AG10803 (cell line): ENCODE data around the gene SIGLEC10.
"Not testable (repeated sequence)": the region's sequence is repeated elsewhere in the genome, so short reads cannot be mapped to it uniquely, and the experiment has no call there.

Experiments used
- DNase-seq: peaks from one replicate; pipeline ENCODE4 v3.0.0; 2010; ENCODE audit warnings: low read depth
- H3K4me3 ChIP-seq: 2 replicates; pipeline ENCODE4 v1.5.1; 2011; ENCODE audit warnings: mild to moderate bottlenecking, low read length, control low read depth
- TF ChIP-seq, protein P1 (sequence below): conservative IDR thresholded peaks from 2 replicates; pipeline ENCODE4 v1.5.1; 2011; ENCODE audit warnings: mild to moderate bottlenecking, low read length, control low read depth, inconsistent platforms

SIGLEC10 gene

DNA sequence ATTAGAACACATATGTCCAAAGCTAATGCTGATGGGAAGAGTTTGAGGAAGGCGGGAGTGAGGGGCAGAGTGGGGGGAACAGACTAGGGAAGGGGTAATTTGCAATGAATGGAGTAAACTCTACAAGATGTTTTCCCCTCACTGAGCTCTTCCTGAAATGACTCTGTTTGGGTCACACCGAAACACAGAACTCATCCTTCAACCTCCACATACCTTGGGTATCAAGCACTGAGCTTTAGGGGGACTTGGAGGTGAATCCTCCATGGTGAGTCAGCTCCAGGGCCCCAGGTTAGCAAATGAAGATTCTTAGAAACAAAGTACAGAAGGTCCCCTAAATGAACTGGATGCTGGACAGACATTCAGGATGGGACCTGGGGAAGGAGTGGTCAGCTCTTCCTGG, 1.3 kb upstream of the SIGLEC10 start:
- H3K4me3 ChIP-seq: no peak overlapping the region
- no peak for DNase-seq
- TF ChIP-seq, protein P1, sequence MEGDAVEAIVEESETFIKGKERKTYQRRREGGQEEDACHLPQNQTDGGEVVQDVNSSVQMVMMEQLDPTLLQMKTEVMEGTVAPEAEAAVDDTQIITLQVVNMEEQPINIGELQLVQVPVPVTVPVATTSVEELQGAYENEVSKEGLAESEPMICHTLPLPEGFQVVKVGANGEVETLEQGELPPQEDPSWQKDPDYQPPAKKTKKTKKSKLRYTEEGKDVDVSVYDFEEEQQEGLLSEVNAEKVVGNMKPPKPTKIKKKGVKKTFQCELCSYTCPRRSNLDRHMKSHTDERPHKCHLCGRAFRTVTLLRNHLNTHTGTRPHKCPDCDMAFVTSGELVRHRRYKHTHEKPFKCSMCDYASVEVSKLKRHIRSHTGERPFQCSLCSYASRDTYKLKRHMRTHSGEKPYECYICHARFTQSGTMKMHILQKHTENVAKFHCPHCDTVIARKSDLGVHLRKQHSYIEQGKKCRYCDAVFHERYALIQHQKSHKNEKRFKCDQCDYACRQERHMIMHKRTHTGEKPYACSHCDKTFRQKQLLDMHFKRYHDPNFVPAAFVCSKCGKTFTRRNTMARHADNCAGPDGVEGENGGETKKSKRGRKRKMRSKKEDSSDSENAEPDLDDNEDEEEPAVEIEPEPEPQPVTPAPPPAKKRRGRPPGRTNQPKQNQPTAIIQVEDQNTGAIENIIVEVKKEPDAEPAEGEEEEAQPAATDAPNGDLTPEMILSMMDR: no peak

DNA sequence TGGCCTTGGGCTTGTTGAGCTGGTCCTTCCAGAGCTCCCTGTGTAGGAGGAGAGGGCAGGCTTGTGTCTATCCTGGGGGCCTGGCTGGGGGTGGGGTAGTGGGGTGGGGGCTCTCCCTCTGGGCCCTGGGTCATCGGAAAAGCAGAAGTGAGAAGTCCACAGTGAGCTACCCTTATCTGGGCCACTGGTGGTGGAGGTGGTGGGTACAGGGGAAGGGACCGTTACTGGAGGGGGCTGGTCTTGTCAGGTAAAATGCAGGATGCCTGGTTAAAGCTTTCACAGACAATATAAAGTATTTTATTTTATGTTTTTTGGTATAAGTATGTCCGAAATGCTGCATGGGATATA, 342 bp upstream of the SIGLEC10 start:
- no peak for DNase-seq
- TF ChIP-seq, protein P1: no peak
- H3K4me3 ChIP-seq: no peak overlapping the region

DNA sequence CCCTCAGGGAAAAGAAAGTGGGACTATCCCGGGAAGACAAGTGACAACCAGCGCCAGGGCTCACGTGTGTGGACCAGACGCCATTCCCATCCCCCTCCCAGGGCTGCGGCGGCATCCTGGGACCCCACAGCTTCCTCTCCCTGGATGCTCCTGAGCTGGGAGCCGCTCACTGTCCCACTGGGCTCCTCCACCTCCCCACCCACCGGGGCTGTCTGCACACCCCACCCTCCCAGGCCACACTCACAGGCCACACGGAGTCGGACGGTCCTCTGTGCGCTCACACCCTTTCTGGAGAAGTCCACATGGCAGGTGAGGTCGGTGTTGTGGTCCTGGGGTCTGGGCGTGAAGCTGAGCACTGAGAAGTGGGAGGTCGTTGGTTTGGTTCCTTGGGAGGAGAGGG, 1.0 kb downstream of the SIGLEC10 start:
- not testable (repeated sequence) for H3K4me3 ChIP-seq, DNase-seq

DNA sequence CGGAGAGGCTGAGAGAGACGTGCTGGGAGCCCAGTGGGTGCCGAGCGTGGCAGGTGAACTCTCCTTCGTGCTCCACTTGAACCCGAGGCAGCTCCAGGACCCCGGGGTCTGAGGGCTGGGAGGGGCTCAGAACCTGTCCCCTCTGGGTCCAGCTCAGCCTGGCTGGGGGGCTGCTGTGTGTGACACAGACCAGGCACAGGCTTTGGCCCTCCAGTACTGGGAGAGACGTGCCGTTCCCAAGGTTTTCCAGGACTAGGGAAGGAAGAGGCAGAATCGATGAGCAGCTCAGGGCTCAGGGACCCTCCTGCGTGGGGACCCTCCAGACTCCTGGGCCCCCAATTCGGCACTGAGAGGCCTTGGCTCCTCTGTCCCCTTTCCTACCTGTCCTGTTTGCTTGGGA, 2.3 kb downstream of the SIGLEC10 start:
- H3K4me3 ChIP-seq: no peak overlapping the region
- TF ChIP-seq, protein P1: no peak
- no peak for DNase-seq

DNA sequence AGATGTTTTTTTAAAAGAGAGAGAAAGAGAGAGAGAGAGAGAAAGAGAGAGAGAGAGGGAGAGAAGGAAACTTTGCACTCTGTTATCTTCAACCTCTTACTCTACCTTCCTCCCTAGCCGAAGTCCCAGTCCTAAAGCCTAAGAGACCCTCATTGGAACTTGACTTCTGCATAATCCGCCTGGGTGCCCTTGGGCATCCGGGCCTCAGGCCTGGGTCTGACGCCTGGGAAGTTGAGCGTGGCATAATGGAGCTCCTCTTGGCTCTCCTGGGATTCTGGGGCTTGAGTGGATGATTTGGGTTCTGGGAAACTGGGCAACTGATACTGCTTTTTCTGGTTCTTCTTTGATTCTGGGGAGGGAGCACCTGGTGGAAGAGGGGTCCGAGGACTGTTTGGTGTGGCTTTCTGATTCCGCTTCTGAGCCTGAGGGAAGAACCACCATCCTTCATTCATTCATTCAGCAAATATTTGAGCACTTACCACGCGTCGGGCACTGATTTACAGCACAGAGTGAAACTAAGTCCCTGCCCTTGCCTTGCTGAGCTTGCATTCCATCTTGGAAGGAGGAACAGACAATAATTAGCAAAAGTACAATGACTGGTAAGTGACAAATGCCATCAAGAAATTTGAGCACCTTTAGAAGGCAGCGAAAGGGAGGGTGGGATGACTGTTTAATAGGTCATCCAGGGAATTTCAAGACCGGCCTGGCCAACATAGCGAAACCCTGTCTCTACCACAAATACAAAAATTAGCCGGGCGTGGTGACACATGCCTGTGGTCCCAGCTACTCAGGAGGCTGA, 6.3 kb downstream of the SIGLEC10 start:
- no peak for DNase-seq
- TF ChIP-seq, protein P1: no peak
- H3K4me3 ChIP-seq: no peak overlapping the region

DNA sequence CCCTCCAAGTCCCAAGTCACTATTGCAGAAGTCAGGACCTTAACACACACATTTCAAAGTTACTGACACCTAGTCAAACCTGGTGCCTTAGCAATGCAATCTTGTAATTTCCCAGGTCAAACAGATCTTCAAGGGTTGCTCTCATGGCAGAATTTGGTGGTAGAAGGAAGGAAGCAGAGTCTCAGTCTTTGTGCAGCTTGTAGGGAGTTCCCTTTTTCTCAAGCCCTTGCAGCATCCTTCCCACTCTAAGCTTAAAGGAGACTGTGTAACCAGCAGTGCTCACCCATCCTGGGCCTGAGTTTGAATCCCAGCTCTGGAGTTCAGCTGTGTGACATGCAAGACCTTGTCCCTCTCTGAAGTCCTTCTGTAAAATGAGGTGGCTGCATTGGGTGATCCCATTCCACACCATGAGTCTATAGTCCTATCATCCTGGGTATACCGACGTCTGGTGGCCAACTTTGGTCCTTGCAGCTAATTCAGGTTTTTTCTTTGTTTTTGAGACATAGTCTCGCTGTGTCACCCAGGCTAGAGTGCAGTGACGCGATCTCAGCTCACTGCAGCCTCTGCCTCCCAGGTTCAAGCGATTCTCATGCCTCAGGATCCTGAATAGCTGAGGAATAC, 9.8 kb downstream of the SIGLEC10 start:
- TF ChIP-seq, protein P1: peak; percentile 54
- DNase-seq: peak; percentile 16
- no peak overlapping the region for H3K4me3 ChIP-seq

DNA sequence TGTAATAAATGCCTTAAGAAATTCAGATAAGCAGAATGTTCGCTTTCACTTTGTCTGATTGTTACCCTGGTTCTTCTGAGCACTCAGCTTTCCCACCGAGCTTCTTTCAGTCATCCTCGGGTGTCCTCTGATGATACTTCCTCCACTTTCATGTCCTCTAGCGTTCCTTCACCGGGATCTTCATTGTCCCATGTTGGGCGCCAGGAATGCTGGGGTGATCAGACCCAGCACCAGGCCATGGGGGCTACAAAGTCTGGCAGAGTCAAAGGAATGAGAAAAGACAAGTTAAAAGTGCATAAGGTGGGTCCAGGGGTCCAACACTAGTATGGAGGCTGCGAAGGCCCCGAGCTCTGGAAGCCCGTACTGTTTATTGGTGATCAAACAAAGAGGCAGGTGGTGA, 15.3 kb downstream of the SIGLEC10 start:
- no peak for DNase-seq
- TF ChIP-seq, protein P1: no peak
- no peak overlapping the region for H3K4me3 ChIP-seq

DNA sequence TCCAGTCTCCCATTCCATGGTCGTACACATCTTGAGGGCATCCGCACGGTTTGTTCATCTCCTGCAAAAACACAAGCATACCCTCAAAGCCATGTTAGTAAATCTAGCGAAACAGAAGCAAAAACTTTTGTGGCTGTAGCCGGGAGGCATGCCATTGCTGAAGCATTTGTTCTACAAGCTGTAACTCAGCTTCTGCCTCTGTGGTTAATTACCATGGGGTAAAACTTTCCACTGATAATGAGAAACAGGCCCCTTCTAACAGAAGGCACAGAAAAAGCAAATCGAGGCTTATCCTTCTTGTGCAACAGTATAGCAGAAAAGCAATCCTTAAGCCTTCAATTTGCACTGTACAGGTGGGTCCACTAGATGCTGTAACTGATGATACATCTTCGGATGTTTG, 17.5 kb downstream of the SIGLEC10 start:
- peak; percentile 22 for DNase-seq
- not testable (repeated sequence) for H3K4me3 ChIP-seq
